IMR-90 (cell line): ENCODE results near the gene FMN1. TPM values are rescaled to one million over a fixed set of nuclear protein-coding genes. Genes with fewer than 3 reads are reported as not detected.

Source experiments
- ATAC-seq: fragments of 200-7000 bp; cut with Tn5 transposase; 2 replicates; pipeline ENCODE4 v1.9.1; 2020; ENCODE audit warnings: low read depth, mild to moderate bottlenecking, moderate library complexity
- BruUV-seq: library from RNA; stranded (reverse); fragments of 400-500 nt; replicated peaks from 2 replicates; lab custom pipeline; 2021; lab: Mats Ljungman, UMichigan
- CTCF ChIA-PET: fragments of 300-600 bp; formaldehyde crosslinking; extraction: SDS; loops from one replicate; lab custom pipeline; 2021; ENCODE audit warnings: antibody characterized with exemption; lab: Yijun Ruan, JAX
- POLR2A ChIA-PET: fragments of 300-600 bp; sonication (Branson Sonifier 250); formaldehyde crosslinking; loops from one replicate; lab custom pipeline; 2022; ENCODE audit warnings: antibody characterized with exemption; ENCODE audit not compliant: unreplicated experiment; lab: Charles Lee
- DNase-seq: peaks from one replicate; pipeline ENCODE4 v3.0.0; 2013
- H2AFZ ChIP-seq: replicated peaks from 2 replicates; pipeline ENCODE3; 2013; ENCODE audit warnings: low read length, mild to moderate bottlenecking; ENCODE audit not compliant: poor library complexity
- H2AK5ac ChIP-seq: 2 replicates; pipeline ENCODE4 v1.6.1; 2013; ENCODE audit warnings: low read depth, low read length, inconsistent platforms
- H2AK9ac ChIP-seq: replicated peaks from 2 replicates; pipeline ENCODE3; 2013; ENCODE audit warnings: mild to moderate bottlenecking, low read depth, low read length, moderate library complexity; ENCODE audit not compliant: poor library complexity
- H2BK120ac ChIP-seq: 2 replicates; pipeline ENCODE4 v1.6.1; 2013; ENCODE audit warnings: low read depth, low read length, inconsistent platforms
- H2BK15ac ChIP-seq: 3 replicates; pipeline ENCODE4 v1.6.1; 2013; ENCODE audit warnings: low read depth, low read length, inconsistent platforms
- H2BK20ac ChIP-seq: 2 replicates; pipeline ENCODE4 v1.6.1; 2013; ENCODE audit warnings: low read depth, mild to moderate bottlenecking, inconsistent platforms, low read length, moderate library complexity
- H2BK5ac ChIP-seq: 2 replicates; pipeline ENCODE4 v1.6.1; 2013; ENCODE audit warnings: mild to moderate bottlenecking, low read depth, low read length, inconsistent platforms; ENCODE audit not compliant: poor library complexity, severe bottlenecking
- H3K14ac ChIP-seq: replicated peaks from 2 replicates; pipeline ENCODE4 v1.6.1; 2013; ENCODE audit warnings: low read depth, low read length, inconsistent platforms
- H3K18ac ChIP-seq: 2 replicates; pipeline ENCODE4 v1.6.1; 2013; ENCODE audit warnings: low read depth, low read length, control low read depth
- H3K23ac ChIP-seq: 2 replicates; pipeline ENCODE4 v1.6.1; 2013; ENCODE audit warnings: low read depth, low read length, inconsistent platforms
- H3K27ac ChIP-seq: 2 replicates; pipeline ENCODE4 v1.5.1; 2013; ENCODE audit warnings: mild to moderate bottlenecking, control low read depth, low read length; ENCODE audit not compliant: insufficient read depth
- H3K27me3 ChIP-seq: 2 replicates; pipeline ENCODE4 v1.6.1; 2013; ENCODE audit warnings: low read length; ENCODE audit not compliant: control insufficient read depth, insufficient read depth
- H3K36me3 ChIP-seq: 2 replicates; pipeline ENCODE4 v1.6.1; 2013; ENCODE audit warnings: low read length, mixed read lengths; ENCODE audit not compliant: control insufficient read depth, insufficient read depth
- H3K4ac ChIP-seq: 2 replicates; pipeline ENCODE4 v1.6.1; 2013; ENCODE audit warnings: low read depth, low read length, inconsistent platforms
- H3K4me1 ChIP-seq: 2 replicates; pipeline ENCODE4 v1.6.1; 2013; ENCODE audit warnings: low read length, mixed read lengths; ENCODE audit not compliant: control insufficient read depth, insufficient read depth
- H3K4me2 ChIP-seq: 2 replicates; pipeline ENCODE4 v1.6.1; 2013; ENCODE audit warnings: low read depth, mild to moderate bottlenecking, control low read depth, low read length, moderate library complexity
- H3K4me3 ChIP-seq: 2 replicates; pipeline ENCODE4 v1.5.1; 2013; ENCODE audit warnings: low read depth, mild to moderate bottlenecking, control low read depth, low read length, moderate library complexity; ENCODE audit not compliant: insufficient read depth
- H3K56ac ChIP-seq: 2 replicates; pipeline ENCODE4 v1.6.1; 2013; ENCODE audit warnings: low read length, inconsistent platforms; ENCODE audit not compliant: insufficient read depth; ENCODE audit errors: extremely low read depth
- H3K79me1 ChIP-seq, 2 experiments: 2 replicates each; pipeline ENCODE4 v1.6.1; 2013; ENCODE audit warnings: low read length in 2 of 2, inconsistent platforms in 1 of 2, low read depth in 1 of 2
- H3K9ac ChIP-seq: 2 replicates; pipeline ENCODE4 v1.6.1; 2013; ENCODE audit warnings: low read depth, low read length, control low read depth
- H3K9me1 ChIP-seq: 2 replicates; pipeline ENCODE4 v1.6.1; 2013; ENCODE audit warnings: low read length, inconsistent platforms; ENCODE audit not compliant: insufficient read depth
- H3K9me3 ChIP-seq: 2 replicates; pipeline ENCODE4 v1.6.1; 2013; ENCODE audit warnings: low read length; ENCODE audit not compliant: control insufficient read depth, insufficient read depth
- H4K20me1 ChIP-seq: 2 replicates; pipeline ENCODE4 v1.6.1; 2013; ENCODE audit warnings: low read length, inconsistent platforms; ENCODE audit not compliant: insufficient read depth
- H4K5ac ChIP-seq: 2 replicates; pipeline ENCODE4 v1.6.1; 2013; ENCODE audit warnings: mild to moderate bottlenecking, low read depth, low read length, control low read depth
- H4K8ac ChIP-seq, 2 experiments: 2 replicates each; pipeline ENCODE4 v1.6.1; 2013; ENCODE audit warnings: low read depth in 2 of 2, low read length in 2 of 2, control low read depth in 1 of 2, inconsistent platforms in 1 of 2
- H4K91ac ChIP-seq: 2 replicates; pipeline ENCODE4 v1.6.1; 2013; ENCODE audit warnings: low read depth, low read length, inconsistent platforms; ENCODE audit not compliant: insufficient read depth
- BHLHE40 ChIP-seq: fragments of 150-350 bp; IDR thresholded peaks from 2 replicates; pipeline ENCODE4 v1.6.1; 2016; ENCODE audit warnings: mild to moderate bottlenecking, low read depth, low read length
- CEBPB ChIP-seq: IDR thresholded peaks from 2 replicates; pipeline ENCODE4 v1.6.1; 2012; ENCODE audit warnings: low read depth, low read length, improper control_type of control experiment
- CHD1 ChIP-seq: IDR thresholded peaks from 2 replicates; pipeline ENCODE4 v1.6.1; 2012; ENCODE audit warnings: low read depth, low read length, improper control_type of control experiment
- ELK1 ChIP-seq: fragments of 150-350 bp; IDR thresholded peaks from 2 replicates; pipeline ENCODE4 v1.6.1; 2016; ENCODE audit warnings: low read depth, mild to moderate bottlenecking, low read length, moderate library complexity, borderline replicate concordance
- FOS ChIP-seq: fragments of 150-350 bp; IDR thresholded peaks from 2 replicates; pipeline ENCODE4 v1.6.1; 2016; ENCODE audit warnings: low read depth, low read length
- MAFK ChIP-seq: IDR thresholded peaks from 2 replicates; pipeline ENCODE4 v1.6.1; 2012; ENCODE audit warnings: low read depth, low read length, improper control_type of control experiment
- MAZ ChIP-seq: IDR thresholded peaks from 2 replicates; pipeline ENCODE4 v1.6.1; 2012; ENCODE audit warnings: low read depth, mild to moderate bottlenecking, low read length, improper control_type of control experiment, moderate library complexity, borderline replicate concordance
- MXI1 ChIP-seq: IDR thresholded peaks from 2 replicates; pipeline ENCODE4 v1.6.1; 2012; ENCODE audit warnings: low read depth, mild to moderate bottlenecking, low read length, moderate library complexity, borderline replicate concordance
- NFE2L2 ChIP-seq: fragments of 150-350 bp; IDR thresholded peaks from 2 replicates; pipeline ENCODE4 v1.6.1; 2016; ENCODE audit warnings: low read depth, mild to moderate bottlenecking, low read length
- POLR2A ChIP-seq: IDR thresholded peaks from 2 replicates; pipeline ENCODE4 v1.6.1; 2012; ENCODE audit warnings: mild to moderate bottlenecking, low read depth, low read length
- RAD21 ChIP-seq: IDR thresholded peaks from 2 replicates; pipeline ENCODE4 v1.6.1; 2012; ENCODE audit warnings: low read length, improper control_type of control experiment
- RCOR1 ChIP-seq: IDR thresholded peaks from 2 replicates; pipeline ENCODE4 v1.6.1; 2012; ENCODE audit warnings: mild to moderate bottlenecking, low read length, improper control_type of control experiment; ENCODE audit not compliant: insufficient replicate concordance
- RFX5 ChIP-seq: IDR thresholded peaks from 2 replicates; pipeline ENCODE4 v1.8.0; 2012; ENCODE audit warnings: low read depth, mild to moderate bottlenecking, low read length, moderate library complexity
- SMC3 ChIP-seq: fragments of 150-350 bp; IDR thresholded peaks from 2 replicates; pipeline ENCODE4 v1.6.1; 2016; ENCODE audit warnings: low read depth, mild to moderate bottlenecking, antibody characterized with exemption, low read length, moderate library complexity
- WGBS, 2 experiments: methylation state at CpG; one replicate each; pipeline versions ENCODE4 v1.1.5 to v1.1.7; 2013; ENCODE audit warnings: missing lambda C conversion rate in 2 of 2; ENCODE audit not compliant: insufficient read length in 1 of 2; ENCODE audit errors: extremely low coverage in 2 of 2; 5-methylcytosine and 5-hydroxymethylcytosine counted together
- dilution Hi-C: fragments of 300-500 bp; cut with HindIII; formaldehyde crosslinking; loops from one replicate; pipeline ENCODE4 v1.14.3; 2018; ENCODE audit warnings: low sequenced_read_pairs; ENCODE audit not compliant: unreplicated experiment
- in situ Hi-C: fragments of 300-500 bp; cut with MboI; formaldehyde crosslinking; loops from 3 replicates; pipeline ENCODE4 v1.14.3; 2019; ENCODE audit warnings: low sequenced_read_pairs, inconsistent platforms, mixed read lengths
- intact Hi-C: fragments of 100-400 bp; cut with micrococcal nuclease; formaldehyde crosslinking; loops from 2 replicates; pipeline ENCODE4 v1.10.0; 2022
- polyA plus RNA-seq, 3 experiments: library from polyadenylated mRNA; depleted of rRNA; stranded (reverse); fragments of >200 nt; gene quantifications; 2 replicates each; pipeline ENCODE4 v1.2.3, GENCODE V29; 2012; ENCODE audit warnings: low replicate concordance in 1 of 3
- total RNA-seq: library from RNA; depleted of rRNA; stranded (reverse); fragments of >200 nt; gene quantifications from 2 replicates; pipeline ENCODE4 v1.2.3, GENCODE V29; 2012
- TF ChIP-seq, protein P1 (sequence below): conservative IDR thresholded peaks from 2 replicates; pipeline ENCODE4 v1.5.1; 2012; ENCODE audit warnings: mild to moderate bottlenecking, low read depth, low read length, improper control_type of control experiment
- TF ChIP-seq, protein P2 (sequence below): fragments of 150-350 bp; IDR thresholded peaks from 2 replicates; pipeline ENCODE4 v1.6.1; 2017; ENCODE audit warnings: mild to moderate bottlenecking, antibody characterized with exemption, low read length, low read depth

The FMN1 gene
- total and polyA plus RNA-seq, 2 of the 4 experiments (the other 2 are of a cell fraction): 7.3 to 17.6 TPM

DNA sequence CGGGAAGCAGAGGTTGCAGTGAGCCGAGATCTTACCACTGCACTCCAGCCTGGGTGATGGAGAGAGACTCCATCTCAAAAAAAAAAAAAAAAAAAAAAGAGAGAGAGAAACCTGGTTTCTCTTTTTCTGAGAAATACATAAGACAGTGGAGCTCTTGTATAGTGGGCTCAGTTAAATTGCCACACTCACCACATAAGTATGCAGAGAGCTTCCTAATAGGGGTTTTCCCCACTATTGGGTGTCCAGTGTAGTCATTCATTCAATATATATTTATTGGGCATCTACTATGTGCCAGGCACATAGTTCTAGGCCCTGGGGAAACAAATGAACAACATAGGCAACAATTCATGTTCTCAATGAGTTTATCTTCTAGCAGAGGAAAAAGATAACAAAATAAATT, 48.9 kb upstream of the FMN1 start:
- Histone ChIP-seq H3K4me2 (no peak overlapping the region), H3K4ac (no peak overlapping the region), H3K56ac (no peak overlapping the region), H3K4me1 (no peaks in the 10 kb centered on the region), H3K14ac (no peak overlapping the region), H2BK20ac (no peak overlapping the region), H2BK120ac (no peak overlapping the region), H4K5ac (no peak overlapping the region), H2AK5ac (no peak overlapping the region), H3K23ac (no peak overlapping the region), H3K27ac (no peak overlapping the region), H3K9me1 (no peaks in the 10 kb centered on the region), H2AK9ac (no peak overlapping the region), H2AFZ (no peak overlapping the region), H3K9ac (no peak overlapping the region), H3K18ac (no peak overlapping the region), H4K8ac (no peak overlapping the region), H3K27me3 (peaks cover 13% of the 10 kb centered on the region), H3K36me3 (no peaks in the 10 kb centered on the region), H3K9me3 (no peaks in the 10 kb centered on the region), H3K4me3 (no peak overlapping the region), H4K20me1 (no peaks in the 10 kb centered on the region), H2BK15ac (no peak overlapping the region), H4K91ac (no peak overlapping the region), H3K79me1 (no peaks in the 10 kb centered on the region), H2BK5ac (no peak overlapping the region)
- dilution Hi-C loops: no loop called here
- POLR2A ChIA-PET: no interaction called here
- no TSS peak for BruUV-seq
- no peak for TF ChIP-seq NFE2L2
- TF ChIP-seq, protein P1, sequence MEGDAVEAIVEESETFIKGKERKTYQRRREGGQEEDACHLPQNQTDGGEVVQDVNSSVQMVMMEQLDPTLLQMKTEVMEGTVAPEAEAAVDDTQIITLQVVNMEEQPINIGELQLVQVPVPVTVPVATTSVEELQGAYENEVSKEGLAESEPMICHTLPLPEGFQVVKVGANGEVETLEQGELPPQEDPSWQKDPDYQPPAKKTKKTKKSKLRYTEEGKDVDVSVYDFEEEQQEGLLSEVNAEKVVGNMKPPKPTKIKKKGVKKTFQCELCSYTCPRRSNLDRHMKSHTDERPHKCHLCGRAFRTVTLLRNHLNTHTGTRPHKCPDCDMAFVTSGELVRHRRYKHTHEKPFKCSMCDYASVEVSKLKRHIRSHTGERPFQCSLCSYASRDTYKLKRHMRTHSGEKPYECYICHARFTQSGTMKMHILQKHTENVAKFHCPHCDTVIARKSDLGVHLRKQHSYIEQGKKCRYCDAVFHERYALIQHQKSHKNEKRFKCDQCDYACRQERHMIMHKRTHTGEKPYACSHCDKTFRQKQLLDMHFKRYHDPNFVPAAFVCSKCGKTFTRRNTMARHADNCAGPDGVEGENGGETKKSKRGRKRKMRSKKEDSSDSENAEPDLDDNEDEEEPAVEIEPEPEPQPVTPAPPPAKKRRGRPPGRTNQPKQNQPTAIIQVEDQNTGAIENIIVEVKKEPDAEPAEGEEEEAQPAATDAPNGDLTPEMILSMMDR: no peak
- no peak for TF ChIP-seq BHLHE40
- TF ChIP-seq MXI1: no peak
- TF ChIP-seq RCOR1: no peak
- TF ChIP-seq CHD1: no peak
- TF ChIP-seq POLR2A: no peak
- no peak for TF ChIP-seq FOS
- TF ChIP-seq MAZ: no peak
- no peak for TF ChIP-seq SMC3
- no peak for TF ChIP-seq MAFK
- TF ChIP-seq, protein P2, sequence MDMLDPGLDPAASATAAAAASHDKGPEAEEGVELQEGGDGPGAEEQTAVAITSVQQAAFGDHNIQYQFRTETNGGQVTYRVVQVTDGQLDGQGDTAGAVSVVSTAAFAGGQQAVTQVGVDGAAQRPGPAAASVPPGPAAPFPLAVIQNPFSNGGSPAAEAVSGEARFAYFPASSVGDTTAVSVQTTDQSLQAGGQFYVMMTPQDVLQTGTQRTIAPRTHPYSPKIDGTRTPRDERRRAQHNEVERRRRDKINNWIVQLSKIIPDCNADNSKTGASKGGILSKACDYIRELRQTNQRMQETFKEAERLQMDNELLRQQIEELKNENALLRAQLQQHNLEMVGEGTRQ: no peak
- TF ChIP-seq RFX5: no peak
- no peak for TF ChIP-seq ELK1
- no peak for TF ChIP-seq CEBPB
- no peak for TF ChIP-seq RAD21
- CTCF ChIA-PET: no interaction called here
- no CpG with 5 or more reads among the region's 2 CpGs for WGBS, 2 experiments
- intact Hi-C loops: no loop called here
- DNase-seq (peak; percentile 12), ATAC-seq (no peak)
- in situ Hi-C loops: no loop called here
